ENCODE measurements around the gene DKK3. TPM values are rescaled to one million over a fixed set of nuclear protein-coding genes. Genes with fewer than 3 reads are reported as not detected.

The DKK3 gene
- polyA plus RNA-seq, 1 of the 3 experiments (the other 2 are of a cell fraction), result 1,174 TPM

DNA sequence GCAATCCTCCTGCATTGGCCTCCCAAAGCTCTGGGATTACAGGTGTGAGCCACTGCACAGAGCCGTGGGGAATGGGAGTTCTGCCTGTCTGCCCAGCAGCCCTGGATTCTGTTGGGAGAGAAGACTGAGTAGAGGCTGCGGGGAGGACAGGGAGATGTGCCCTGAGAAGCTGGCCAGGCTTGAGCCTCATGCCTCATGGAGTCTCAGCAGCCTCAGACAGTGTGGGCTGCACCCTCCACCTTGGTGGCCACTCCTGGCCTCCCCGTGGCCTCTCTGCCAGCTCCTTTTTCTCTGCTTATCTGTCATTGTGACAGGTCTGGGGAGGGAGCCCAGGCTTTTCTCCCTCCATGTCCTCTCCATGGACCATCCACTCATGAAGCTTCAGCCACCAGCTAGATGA lies 43.2 kb downstream of the DKK3 start:
- Histone ChIP-seq H3K9ac (no peak overlapping the region), H4K20me1 (ENCODE audit: insufficient read depth) (no peaks in the 10 kb centered on the region), H3K4me2 (no peak overlapping the region), H3K79me2 (ENCODE audit: insufficient read depth) (peaks cover 10% of the 10 kb centered on the region), H3F3A (replicated peaks; ENCODE audit: insufficient read depth) (peaks cover 26% of the 10 kb centered on the region), H2AFZ (ENCODE audit: low read depth) (no peak overlapping the region), H3K4me1 (ENCODE audit: control insufficient read depth in 1 of 2, insufficient read depth in 2 of 2, low read depth in 1 of 2, low read length in 1 of 2) (peaks cover 16 to 67% of the 10 kb centered on the region in 2 experiments), H3K27me3 (ENCODE audit: insufficient read depth) (no peaks in the 10 kb centered on the region), H3K9me3 (no peaks in the 10 kb centered on the region), H3K27ac (ENCODE audit: low read depth in 2 of 2, low read length in 1 of 2) (peak overlapping the region in 1 of 2 experiments; percentile 31; a peak in 1 of 4 replicates), H3K9me2 (no peaks in the 10 kb centered on the region), H3K36me3 (replicated peaks in 1 of 2; ENCODE audit: control insufficient read depth in 1 of 2, insufficient read depth in 2 of 2, low read length in 1 of 2) (peaks cover 45 to 57% of the 10 kb centered on the region in 2 experiments), H3K4me3 (ENCODE audit: low read depth in 2 of 2, low read length in 1 of 2) (no peak overlapping the region)
- DNase-seq, result no peak
- CTCF ChIA-PET, result interaction anchor here (0.9 to 5.0 kb wide), 8 partner anchors 10 to 83 kb away, joined by 3 to 39 read pairs (median 6); no protein-coding TSS in a partner anchor
- WGBS (ENCODE audit: low lambda C conversion rate), result 100% methylated on average over 2 of the region's 3 CpGs
- POLR2A ChIA-PET, result no interaction called here
- TF ChIP-seq POLR2AphosphoS5 (IDR thresholded peaks at IDR 0.05; ENCODE audit: low read depth, low read length) (no peak), RFX5 (IDR thresholded peaks at IDR 0.05; ENCODE audit: low read length) (no peak), GABPA (IDR thresholded peaks at IDR 0.05; ENCODE audit: low read depth) (no peak), EP300 (IDR thresholded peaks at IDR 0.05; ENCODE audit: borderline replicate concordance in 1 of 2, low read depth in 1 of 2, low read length in 1 of 2) (no peak), SMC3 (IDR thresholded peaks at IDR 0.05; ENCODE audit: low read depth, low read length) (no peak), MEF2A (IDR thresholded peaks at IDR 0.05; ENCODE audit: borderline replicate concordance, low read depth) (no peak), ELF1 (IDR thresholded peaks at IDR 0.05) (no peak), FOXJ3 (CRISPR knock-in tag; IDR thresholded peaks at IDR 0.05) (no peak)
- TF ChIP-seq, protein P1, sequence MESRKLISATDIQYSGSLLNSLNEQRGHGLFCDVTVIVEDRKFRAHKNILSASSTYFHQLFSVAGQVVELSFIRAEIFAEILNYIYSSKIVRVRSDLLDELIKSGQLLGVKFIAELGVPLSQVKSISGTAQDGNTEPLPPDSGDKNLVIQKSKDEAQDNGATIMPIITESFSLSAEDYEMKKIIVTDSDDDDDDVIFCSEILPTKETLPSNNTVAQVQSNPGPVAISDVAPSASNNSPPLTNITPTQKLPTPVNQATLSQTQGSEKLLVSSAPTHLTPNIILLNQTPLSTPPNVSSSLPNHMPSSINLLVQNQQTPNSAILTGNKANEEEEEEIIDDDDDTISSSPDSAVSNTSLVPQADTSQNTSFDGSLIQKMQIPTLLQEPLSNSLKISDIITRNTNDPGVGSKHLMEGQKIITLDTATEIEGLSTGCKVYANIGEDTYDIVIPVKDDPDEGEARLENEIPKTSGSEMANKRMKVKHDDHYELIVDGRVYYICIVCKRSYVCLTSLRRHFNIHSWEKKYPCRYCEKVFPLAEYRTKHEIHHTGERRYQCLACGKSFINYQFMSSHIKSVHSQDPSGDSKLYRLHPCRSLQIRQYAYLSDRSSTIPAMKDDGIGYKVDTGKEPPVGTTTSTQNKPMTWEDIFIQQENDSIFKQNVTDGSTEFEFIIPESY (IDR thresholded peaks at IDR 0.05; ENCODE audit: borderline replicate concordance, low read depth), result no peak
- TF ChIP-seq, protein P2, sequence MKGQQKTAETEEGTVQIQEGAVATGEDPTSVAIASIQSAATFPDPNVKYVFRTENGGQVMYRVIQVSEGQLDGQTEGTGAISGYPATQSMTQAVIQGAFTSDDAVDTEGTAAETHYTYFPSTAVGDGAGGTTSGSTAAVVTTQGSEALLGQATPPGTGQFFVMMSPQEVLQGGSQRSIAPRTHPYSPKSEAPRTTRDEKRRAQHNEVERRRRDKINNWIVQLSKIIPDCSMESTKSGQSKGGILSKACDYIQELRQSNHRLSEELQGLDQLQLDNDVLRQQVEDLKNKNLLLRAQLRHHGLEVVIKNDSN (IDR thresholded peaks at IDR 0.05; ENCODE audit: borderline replicate concordance, low read depth), result no peak

DNA sequence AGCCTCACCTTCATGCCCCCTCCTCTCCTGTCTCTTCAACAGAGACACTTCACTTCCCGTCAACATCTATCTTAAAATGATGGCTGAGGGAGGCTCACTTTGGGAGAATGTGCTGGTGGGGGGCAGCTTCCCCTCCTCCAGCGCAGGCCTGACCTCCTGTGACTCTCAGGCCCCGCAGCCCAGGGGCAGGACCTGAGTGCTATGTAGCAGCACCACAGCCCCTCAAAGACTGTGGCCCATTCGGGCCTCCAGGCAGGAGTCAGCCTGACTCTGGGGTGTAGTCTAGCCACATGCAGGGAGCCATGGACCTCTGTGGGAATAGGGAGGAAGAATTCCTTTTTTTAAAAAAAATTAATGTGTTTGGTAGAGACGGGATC lies 43.7 kb downstream of the DKK3 start:
- 100% methylated on average over 3 of the region's 5 CpGs for WGBS (ENCODE audit: low lambda C conversion rate)
- no peak for DNase-seq
- Histone ChIP-seq H3K9me2 (no peaks in the 10 kb centered on the region), H3K4me1 (ENCODE audit: control insufficient read depth in 1 of 2, insufficient read depth in 2 of 2, low read depth in 1 of 2, low read length in 1 of 2) (peaks cover 16 to 62% of the 10 kb centered on the region in 2 experiments), H3K9ac (no peak overlapping the region), H4K20me1 (ENCODE audit: insufficient read depth) (no peaks in the 10 kb centered on the region), H3K9me3 (no peaks in the 10 kb centered on the region), H3F3A (replicated peaks; ENCODE audit: insufficient read depth) (peaks cover 28% of the 10 kb centered on the region), H3K27me3 (ENCODE audit: insufficient read depth) (no peaks in the 10 kb centered on the region), H3K79me2 (ENCODE audit: insufficient read depth) (peaks cover 6% of the 10 kb centered on the region), H3K27ac (ENCODE audit: low read depth in 2 of 2, low read length in 1 of 2) (peak overlapping the region in 1 of 2 experiments; percentile 35; a peak in 1 of 4 replicates), H3K4me2 (no peak overlapping the region), H2AFZ (ENCODE audit: low read depth) (no peak overlapping the region), H3K4me3 (ENCODE audit: low read depth in 2 of 2, low read length in 1 of 2) (no peak overlapping the region), H3K36me3 (replicated peaks in 1 of 2; ENCODE audit: control insufficient read depth in 1 of 2, insufficient read depth in 2 of 2, low read length in 1 of 2) (peaks cover 45 to 54% of the 10 kb centered on the region in 2 experiments)
- ChIA-PET POLR2A (interaction anchor here (1.5 kb wide), 1 partner anchor 15 kb away, joined by 5 read pairs; no protein-coding TSS in a partner anchor), CTCF (interaction anchor here (1.1 to 5.0 kb wide), 4 partner anchors 10 to 317 kb away, joined by 3 to 39 read pairs (median 20); no protein-coding TSS in a partner anchor)
- TF ChIP-seq MEF2A (IDR thresholded peaks at IDR 0.05; ENCODE audit: borderline replicate concordance, low read depth) (no peak), CHD2 (IDR thresholded peaks at IDR 0.05; ENCODE audit: low read length, partially characterized antibody) (no peak), FOXM1 (IDR thresholded peaks at IDR 0.05; ENCODE audit: low read depth) (no peak), EZH2phosphoT487 (IDR thresholded peaks at IDR 0.05; ENCODE audit: borderline replicate concordance, low read depth) (no peak), FOSL2 (IDR thresholded peaks at IDR 0.05; ENCODE audit: borderline replicate concordance, low read depth) (no peak), RAD21 (IDR thresholded peaks at IDR 0.05; ENCODE audit: low read length) (no peak), SIN3A (IDR thresholded peaks at IDR 0.05; ENCODE audit: borderline replicate concordance, low read depth, low read length) (no peak), SMC3 (IDR thresholded peaks at IDR 0.05; ENCODE audit: low read depth, low read length) (no peak)
- TF ChIP-seq, protein P3, sequence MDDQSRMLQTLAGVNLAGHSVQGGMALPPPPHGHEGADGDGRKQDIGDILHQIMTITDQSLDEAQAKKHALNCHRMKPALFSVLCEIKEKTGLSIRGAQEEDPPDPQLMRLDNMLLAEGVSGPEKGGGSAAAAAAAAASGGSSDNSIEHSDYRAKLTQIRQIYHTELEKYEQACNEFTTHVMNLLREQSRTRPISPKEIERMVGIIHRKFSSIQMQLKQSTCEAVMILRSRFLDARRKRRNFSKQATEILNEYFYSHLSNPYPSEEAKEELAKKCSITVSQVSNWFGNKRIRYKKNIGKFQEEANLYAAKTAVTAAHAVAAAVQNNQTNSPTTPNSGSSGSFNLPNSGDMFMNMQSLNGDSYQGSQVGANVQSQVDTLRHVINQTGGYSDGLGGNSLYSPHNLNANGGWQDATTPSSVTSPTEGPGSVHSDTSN (IDR thresholded peaks at IDR 0.05), result no peak
- TF ChIP-seq, protein P4, sequence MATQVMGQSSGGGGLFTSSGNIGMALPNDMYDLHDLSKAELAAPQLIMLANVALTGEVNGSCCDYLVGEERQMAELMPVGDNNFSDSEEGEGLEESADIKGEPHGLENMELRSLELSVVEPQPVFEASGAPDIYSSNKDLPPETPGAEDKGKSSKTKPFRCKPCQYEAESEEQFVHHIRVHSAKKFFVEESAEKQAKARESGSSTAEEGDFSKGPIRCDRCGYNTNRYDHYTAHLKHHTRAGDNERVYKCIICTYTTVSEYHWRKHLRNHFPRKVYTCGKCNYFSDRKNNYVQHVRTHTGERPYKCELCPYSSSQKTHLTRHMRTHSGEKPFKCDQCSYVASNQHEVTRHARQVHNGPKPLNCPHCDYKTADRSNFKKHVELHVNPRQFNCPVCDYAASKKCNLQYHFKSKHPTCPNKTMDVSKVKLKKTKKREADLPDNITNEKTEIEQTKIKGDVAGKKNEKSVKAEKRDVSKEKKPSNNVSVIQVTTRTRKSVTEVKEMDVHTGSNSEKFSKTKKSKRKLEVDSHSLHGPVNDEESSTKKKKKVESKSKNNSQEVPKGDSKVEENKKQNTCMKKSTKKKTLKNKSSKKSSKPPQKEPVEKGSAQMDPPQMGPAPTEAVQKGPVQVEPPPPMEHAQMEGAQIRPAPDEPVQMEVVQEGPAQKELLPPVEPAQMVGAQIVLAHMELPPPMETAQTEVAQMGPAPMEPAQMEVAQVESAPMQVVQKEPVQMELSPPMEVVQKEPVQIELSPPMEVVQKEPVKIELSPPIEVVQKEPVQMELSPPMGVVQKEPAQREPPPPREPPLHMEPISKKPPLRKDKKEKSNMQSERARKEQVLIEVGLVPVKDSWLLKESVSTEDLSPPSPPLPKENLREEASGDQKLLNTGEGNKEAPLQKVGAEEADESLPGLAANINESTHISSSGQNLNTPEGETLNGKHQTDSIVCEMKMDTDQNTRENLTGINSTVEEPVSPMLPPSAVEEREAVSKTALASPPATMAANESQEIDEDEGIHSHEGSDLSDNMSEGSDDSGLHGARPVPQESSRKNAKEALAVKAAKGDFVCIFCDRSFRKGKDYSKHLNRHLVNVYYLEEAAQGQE (IDR thresholded peaks at IDR 0.05; ENCODE audit: low read depth, low read length), result no peak
- TF ChIP-seq, protein P5, sequence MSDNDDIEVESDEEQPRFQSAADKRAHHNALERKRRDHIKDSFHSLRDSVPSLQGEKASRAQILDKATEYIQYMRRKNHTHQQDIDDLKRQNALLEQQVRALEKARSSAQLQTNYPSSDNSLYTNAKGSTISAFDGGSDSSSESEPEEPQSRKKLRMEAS (IDR thresholded peaks at IDR 0.05; ENCODE audit: low read depth), result no peak
- TF ChIP-seq, protein P2 (IDR thresholded peaks at IDR 0.05; ENCODE audit: borderline replicate concordance, low read depth), result no peak
